PC-3 (cell line): ENCODE data around the gene DOCK4.

Experiments
- EZH2 ChIP-seq: fragments of 300-600 bp; sonication (generic); IDR thresholded peaks from one replicate; pipeline ENCODE4 v1.6.1; 2017; ENCODE audit warnings: antibody characterized with exemption, mild to moderate bottlenecking, low read length; ENCODE audit not compliant: unreplicated experiment
- EZH2phosphoT487 ChIP-seq: fragments of 300-600 bp; sonication (generic); IDR thresholded peaks from 2 replicates; pipeline ENCODE4 v1.6.1; 2018; ENCODE audit warnings: mild to moderate bottlenecking, antibody characterized with exemption, low read length, borderline replicate concordance
- TF ChIP-seq, protein P1 (sequence below): fragments of 300-600 bp; sonication (generic); conservative IDR thresholded peaks from 2 replicates; pipeline ENCODE4 v1.5.1; 2017; ENCODE audit warnings: antibody characterized with exemption, low read depth, mild to moderate bottlenecking, low read length

DNA sequence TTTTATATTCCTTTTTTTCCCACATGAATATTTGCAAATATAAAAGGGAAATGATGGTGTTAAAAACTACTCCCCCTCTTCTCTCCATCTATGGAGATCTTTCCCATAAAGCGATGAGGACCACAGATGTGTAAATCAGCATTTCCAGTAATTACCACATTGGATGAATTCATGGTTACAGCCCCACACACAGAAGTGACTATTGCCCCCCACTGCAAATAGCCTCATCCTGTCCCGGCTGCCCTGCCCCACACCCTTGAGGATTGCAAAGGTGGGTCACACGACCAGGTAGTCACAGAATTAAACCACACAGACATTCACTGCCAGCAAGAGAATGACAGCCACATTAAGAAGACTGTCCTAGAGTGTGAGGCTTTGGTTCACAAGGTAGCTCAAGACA lies 145.1 kb downstream of the DOCK4 start:
- TF ChIP-seq, protein P1, sequence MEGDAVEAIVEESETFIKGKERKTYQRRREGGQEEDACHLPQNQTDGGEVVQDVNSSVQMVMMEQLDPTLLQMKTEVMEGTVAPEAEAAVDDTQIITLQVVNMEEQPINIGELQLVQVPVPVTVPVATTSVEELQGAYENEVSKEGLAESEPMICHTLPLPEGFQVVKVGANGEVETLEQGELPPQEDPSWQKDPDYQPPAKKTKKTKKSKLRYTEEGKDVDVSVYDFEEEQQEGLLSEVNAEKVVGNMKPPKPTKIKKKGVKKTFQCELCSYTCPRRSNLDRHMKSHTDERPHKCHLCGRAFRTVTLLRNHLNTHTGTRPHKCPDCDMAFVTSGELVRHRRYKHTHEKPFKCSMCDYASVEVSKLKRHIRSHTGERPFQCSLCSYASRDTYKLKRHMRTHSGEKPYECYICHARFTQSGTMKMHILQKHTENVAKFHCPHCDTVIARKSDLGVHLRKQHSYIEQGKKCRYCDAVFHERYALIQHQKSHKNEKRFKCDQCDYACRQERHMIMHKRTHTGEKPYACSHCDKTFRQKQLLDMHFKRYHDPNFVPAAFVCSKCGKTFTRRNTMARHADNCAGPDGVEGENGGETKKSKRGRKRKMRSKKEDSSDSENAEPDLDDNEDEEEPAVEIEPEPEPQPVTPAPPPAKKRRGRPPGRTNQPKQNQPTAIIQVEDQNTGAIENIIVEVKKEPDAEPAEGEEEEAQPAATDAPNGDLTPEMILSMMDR: no peak
- TF ChIP-seq EZH2 (no peak), EZH2phosphoT487 (no peak)
